Stimulated activated memory B cell treated with anti-CD40 and anti-IgM and Interleukin-4, amounts not matched to agents 10 μg/mL and 1 μg/mL and 100 μg/mL, for 72 hours (primary cell): Measurements from ENCODE around the gene DOK1.

Experiments used
- ATAC-seq: fragments of 150-1000 bp; cut with Tn5 transposase; 2 replicates; pipeline ENCODE4 v1.10.0; 2021
- H3K27ac Mint-ChIP-seq: one replicate; pipeline ENCODE4 v1.8.0; 2022; ENCODE audit warnings: mild to moderate bottlenecking, mixed read lengths
- H3K27me3 Mint-ChIP-seq: one replicate; pipeline ENCODE4 v1.8.0; 2022; ENCODE audit warnings: mixed read lengths
- H3K36me3 Mint-ChIP-seq: one replicate; pipeline ENCODE4 v1.8.0; 2022; ENCODE audit warnings: mixed read lengths
- H3K4me1 Mint-ChIP-seq: one replicate; pipeline ENCODE4 v1.8.0; 2022; ENCODE audit warnings: mixed read lengths
- H3K4me3 Mint-ChIP-seq: one replicate; pipeline ENCODE4 v1.8.0; 2022; ENCODE audit warnings: mild to moderate bottlenecking, moderate library complexity, mixed read lengths
- H3K9me3 Mint-ChIP-seq: one replicate; pipeline ENCODE4 v1.8.0; 2022; ENCODE audit warnings: mixed read lengths

Gene DOK1

DNA sequence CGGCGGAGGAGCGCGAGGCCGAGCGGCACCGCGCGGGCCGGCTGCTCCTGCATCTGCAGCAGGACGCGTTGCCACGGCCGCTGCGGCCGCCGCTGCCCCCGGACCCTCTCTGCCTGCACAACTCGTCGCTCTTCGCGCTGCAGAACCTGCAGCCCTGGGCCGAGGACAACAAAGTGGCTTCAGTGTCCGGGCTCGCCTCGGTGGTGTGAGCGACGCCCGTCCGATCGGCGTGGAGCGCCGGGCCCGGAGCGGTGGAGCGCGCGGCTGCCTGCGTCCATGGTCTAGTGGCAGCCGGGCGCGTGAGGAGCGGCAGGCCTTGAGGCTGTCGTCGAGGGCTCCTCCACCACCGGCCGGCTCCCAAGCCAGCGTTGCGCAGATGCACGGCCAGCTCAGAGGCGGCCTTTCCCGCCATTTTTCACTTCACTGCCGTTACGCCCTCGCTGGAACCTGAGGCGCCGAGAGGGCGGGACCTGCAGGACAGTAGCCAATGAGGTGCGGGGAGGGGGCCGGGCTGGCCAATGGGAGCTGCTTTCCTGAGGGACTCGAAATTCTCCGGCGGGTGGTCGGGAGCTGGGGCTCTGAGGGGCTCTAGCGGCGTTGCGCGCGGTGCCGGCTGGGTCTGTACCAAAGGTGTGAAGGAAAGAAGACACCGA is 38.4 kb upstream of the DOK1 start:
- Mint-ChIP-seq H3K4me1 (peaks cover 20% of the 10 kb centered on the region), H3K27me3 (peaks cover 84% of the 10 kb centered on the region), H3K9me3 (no peaks in the 10 kb centered on the region), H3K4me3 (peak overlapping the region; percentile 74), H3K36me3 (peaks cover 8% of the 10 kb centered on the region), H3K27ac (no peak overlapping the region)
- peak; percentile 82 for ATAC-seq

DNA sequence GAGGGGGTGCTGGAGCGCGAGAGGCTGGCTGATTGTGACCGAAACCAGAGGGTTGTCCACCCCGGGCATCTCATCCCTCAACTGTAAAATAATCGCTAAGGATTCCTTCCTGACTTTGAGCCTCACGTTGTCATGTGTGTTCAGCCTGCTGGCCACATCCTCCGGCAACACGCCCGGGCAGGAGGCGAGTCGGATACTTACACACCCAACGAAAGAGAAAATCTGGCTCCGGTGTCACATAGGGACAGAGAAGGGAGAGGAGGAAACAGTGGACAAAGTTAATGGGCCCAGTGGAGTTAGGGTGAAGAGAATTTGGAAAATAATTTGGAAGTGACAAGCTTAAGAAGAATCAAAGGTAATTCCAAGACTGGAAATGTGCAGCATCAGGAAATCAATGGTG is 37.9 kb upstream of the DOK1 start:
- Mint-ChIP-seq H3K36me3 (peaks cover 8% of the 10 kb centered on the region), H3K27me3 (peaks cover 83% of the 10 kb centered on the region), H3K4me1 (peaks cover 20% of the 10 kb centered on the region), H3K9me3 (no peaks in the 10 kb centered on the region), H3K4me3 (peak overlapping the region; percentile 74), H3K27ac (no peak overlapping the region)
- ATAC-seq = no peak

- Mint-ChIP-seq H3K27me3 (peaks cover 32% of the 10 kb centered on the region), H3K4me3 (no peak overlapping the region), H3K9me3 (no peaks in the 10 kb centered on the region), H3K4me1 (peaks cover 15% of the 10 kb centered on the region), H3K36me3 (peaks cover 33% of the 10 kb centered on the region), H3K27ac (no peak overlapping the region)
- no peak for ATAC-seq
These were observed 32.0 kb upstream of the DOK1 start for GRCh38 chr2:74522516-74522915.

DNA sequence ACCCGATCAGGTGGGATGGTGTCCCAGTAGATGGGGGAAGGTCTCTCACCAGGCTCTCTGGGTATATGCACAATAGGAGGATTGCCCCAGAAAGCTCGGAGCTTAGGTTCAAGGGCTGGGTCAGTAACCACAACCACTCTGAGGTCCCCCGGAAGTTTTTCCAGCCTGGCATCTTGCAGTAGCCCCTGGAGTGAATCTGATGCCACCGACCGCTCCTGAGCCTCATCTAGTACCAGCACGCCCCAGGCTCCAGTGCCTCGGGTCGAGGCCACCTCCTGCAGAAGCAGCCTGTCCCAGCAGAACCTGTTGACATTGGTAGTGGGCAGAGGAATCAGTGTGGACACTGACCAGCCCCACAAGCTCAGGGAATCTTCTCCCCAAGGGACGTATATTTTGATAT is 30.5 kb upstream of the DOK1 start:
- no peak for ATAC-seq
- Mint-ChIP-seq H3K27me3 (peaks cover 17% of the 10 kb centered on the region), H3K9me3 (no peaks in the 10 kb centered on the region), H3K27ac (no peak overlapping the region), H3K36me3 (peaks cover 47% of the 10 kb centered on the region), H3K4me1 (peaks cover 30% of the 10 kb centered on the region), H3K4me3 (no peak overlapping the region)

DNA sequence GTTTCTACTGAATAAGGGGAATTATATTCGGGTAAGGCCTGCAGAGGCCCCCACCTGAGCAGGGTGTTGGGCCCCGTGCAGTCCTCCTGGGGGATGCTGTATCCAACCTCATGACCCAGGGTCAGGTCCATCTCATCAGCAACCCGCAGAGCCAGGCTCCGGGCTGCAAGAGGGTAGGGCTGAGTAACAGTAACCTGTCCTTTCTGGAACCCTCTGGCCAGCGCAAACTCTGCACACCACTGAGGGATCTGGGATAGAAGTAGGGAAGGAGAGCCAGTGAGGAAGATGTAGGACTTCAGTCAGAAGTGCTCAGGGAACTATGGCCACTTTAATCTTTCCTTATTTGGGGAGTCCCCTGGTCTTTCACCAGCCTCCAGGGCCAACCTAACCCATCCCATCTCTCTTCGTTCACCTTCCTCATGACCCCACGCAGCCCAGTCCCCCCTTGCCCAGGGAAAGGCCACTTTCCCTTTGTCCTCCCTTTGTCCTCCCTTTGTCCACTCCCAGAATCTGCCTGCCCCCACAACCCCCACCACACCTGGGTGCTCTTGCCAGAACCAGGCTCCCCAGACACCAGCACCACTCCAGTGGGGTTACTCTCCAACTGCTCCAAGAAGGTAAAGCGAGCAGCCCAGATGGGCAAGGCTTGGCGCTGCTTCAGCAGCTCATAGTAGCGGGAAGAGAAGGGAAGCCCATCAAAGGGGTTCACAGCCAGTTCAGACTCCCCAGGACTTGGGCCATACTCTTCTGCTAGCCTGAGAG is 29.4 kb upstream of the DOK1 start:
- Mint-ChIP-seq H3K27me3 (peaks cover 6% of the 10 kb centered on the region), H3K4me1 (peaks cover 32% of the 10 kb centered on the region), H3K4me3 (no peak overlapping the region), H3K27ac (no peak overlapping the region), H3K9me3 (no peaks in the 10 kb centered on the region), H3K36me3 (peaks cover 46% of the 10 kb centered on the region)
- ATAC-seq = no peak

- Mint-ChIP-seq H3K9me3 (no peaks in the 10 kb centered on the region), H3K27me3 (no peaks in the 10 kb centered on the region), H3K27ac (peak within 1 kb of the TSS; percentile 71), H3K4me3 (peak within 1 kb of the TSS; percentile 11), H3K4me1 (peaks cover 36% of the 10 kb centered on the region), H3K36me3 (peaks cover 46% of the 10 kb centered on the region)
- peak; percentile 17 for ATAC-seq
These were observed 28.5 kb upstream of the DOK1 start, which contains the start of gene DQX1 for GRCh38 chr2:74525717-74526648. DQX1 (minus strand) TSS chr2:74526231; CDS start chr2:74525729, 502 bp downstream.

- no peak for ATAC-seq
- Mint-ChIP-seq H3K4me3 (peak overlapping the region; percentile 11), H3K27me3 (no peaks in the 10 kb centered on the region), H3K27ac (peak overlapping the region; percentile 71), H3K9me3 (no peaks in the 10 kb centered on the region), H3K4me1 (peaks cover 44% of the 10 kb centered on the region), H3K36me3 (peaks cover 52% of the 10 kb centered on the region)
These were observed 27.8 kb upstream of the DOK1 start for GRCh38 chr2:74526649-74527230.

DNA sequence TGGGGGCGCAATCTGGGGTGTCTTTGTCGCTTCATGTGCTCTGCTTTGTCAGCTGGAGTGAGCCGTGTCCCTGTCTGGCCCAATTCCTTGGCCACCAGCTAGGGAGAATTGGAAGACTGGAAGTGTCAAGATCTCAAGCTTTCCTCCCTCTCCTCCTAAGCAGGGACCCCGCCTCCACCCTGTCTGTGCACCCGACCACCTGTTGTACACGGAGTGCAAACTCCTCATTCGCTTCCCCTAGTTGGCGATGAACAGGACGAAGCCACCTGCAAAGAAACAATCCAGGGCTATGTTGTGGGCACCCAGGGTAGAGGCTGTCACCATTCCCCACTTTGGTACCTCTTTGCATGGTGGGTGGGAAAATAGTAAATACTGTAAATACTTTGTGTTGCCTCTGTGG is 26.8 kb upstream of the DOK1 start:
- H3K4me1 Mint-ChIP-seq = peaks cover 52% of the 10 kb centered on the region
- ATAC-seq = no peak

GRCh38 chr2:74528600-74529356 is 25.7 kb upstream of the DOK1 start:
- peaks cover 52% of the 10 kb centered on the region for H3K4me1 Mint-ChIP-seq
- peak; percentile 6 for ATAC-seq
- peak overlapping the region; percentile 99 for H3K4me3 Mint-ChIP-seq
- H3K27me3 Mint-ChIP-seq = no peaks in the 10 kb centered on the region
- H3K9me3 Mint-ChIP-seq = no peaks in the 10 kb centered on the region
- peak overlapping the region; percentile 99 for H3K27ac Mint-ChIP-seq
- peaks cover 58% of the 10 kb centered on the region for H3K36me3 Mint-ChIP-seq

More for the DNA sequence above, 26.8 kb upstream of the DOK1 start:
- Mint-ChIP-seq H3K9me3 (no peaks in the 10 kb centered on the region), H3K4me3 (peak overlapping the region; percentile 99), H3K27ac (peak overlapping the region; percentile 99), H3K36me3 (peaks cover 52% of the 10 kb centered on the region), H3K27me3 (no peaks in the 10 kb centered on the region)

DNA sequence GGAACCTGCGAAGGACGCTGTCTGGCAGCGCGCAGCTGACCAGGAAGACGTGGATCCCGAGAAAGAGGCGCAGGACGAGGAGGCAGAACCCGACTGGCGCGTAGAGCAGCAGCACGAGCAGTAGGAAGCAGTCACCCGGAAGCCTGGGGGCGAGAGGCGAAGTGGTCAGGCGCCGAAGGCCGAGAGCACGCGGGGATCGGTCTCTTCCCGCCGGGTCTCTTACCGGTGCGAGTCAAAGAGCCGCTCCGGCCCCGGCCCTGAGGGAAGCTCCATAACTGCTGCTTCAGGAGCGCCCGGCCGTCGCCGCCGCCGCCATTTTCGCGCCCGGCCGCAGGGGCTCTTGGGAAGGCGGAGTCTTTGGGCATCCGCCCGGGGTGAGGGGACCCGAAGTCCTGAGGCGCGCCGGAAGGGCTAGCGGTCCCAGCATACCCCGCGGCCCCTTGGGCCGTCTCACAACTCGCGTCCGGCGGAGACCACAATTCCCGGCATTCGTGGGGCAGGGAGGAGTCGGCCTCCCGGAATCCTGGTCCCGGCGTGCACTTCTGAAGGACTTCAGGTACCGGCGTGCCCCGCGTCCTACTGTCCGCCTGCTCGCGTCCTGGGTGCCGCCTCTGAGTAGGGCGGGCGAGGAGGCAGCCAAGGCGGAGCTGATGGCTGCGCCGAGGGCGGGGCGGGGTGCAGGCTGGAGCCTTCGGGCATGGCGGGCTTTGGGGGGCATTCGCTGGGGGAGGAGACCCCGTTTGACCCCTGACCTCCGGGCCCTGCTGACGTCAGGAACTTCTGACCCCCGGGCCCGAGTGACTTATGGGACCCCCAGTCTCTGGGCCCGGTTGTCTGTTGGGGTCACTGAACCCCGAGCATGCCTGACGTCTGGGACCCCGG is 24.9 kb upstream of the DOK1 start, which contains the start of the genes AUP1 and HTRA2:
TSS of gene AUP1 (minus strand) at position 350 of the 882 bp plus-strand sequence. CDS start at position 273, 77 bp downstream.
TSS of gene HTRA2 (plus strand) at position 577 of the 882 bp plus-strand sequence. CDS start at position 651, 74 bp downstream.
- Mint-ChIP-seq H3K4me3 (peak within 1 kb of the TSS; percentile 99), H3K36me3 (peaks cover 59% of the 10 kb centered on the region), H3K9me3 (no peaks in the 10 kb centered on the region), H3K27me3 (no peaks in the 10 kb centered on the region), H3K27ac (peak within 1 kb of the TSS; percentile 99), H3K4me1 (peaks cover 52% of the 10 kb centered on the region)
- ATAC-seq = peak; percentile 93

GRCh38 chr2:74530239-74531187 is 24.0 kb upstream of the DOK1 start:
- peak; percentile 52 for ATAC-seq

GRCh38 chr2:74531666-74532065 is 22.9 kb upstream of the DOK1 start:
- peak overlapping the region; percentile 99 for H3K27ac Mint-ChIP-seq
- ATAC-seq = no peak
- H3K4me1 Mint-ChIP-seq = peaks cover 48% of the 10 kb centered on the region
- H3K9me3 Mint-ChIP-seq = no peaks in the 10 kb centered on the region
- H3K27me3 Mint-ChIP-seq = no peaks in the 10 kb centered on the region
- H3K4me3 Mint-ChIP-seq = peak overlapping the region; percentile 99
- H3K36me3 Mint-ChIP-seq = peaks cover 42% of the 10 kb centered on the region

More at GRCh38 chr2:74530239-74531187, 24.0 kb upstream of the DOK1 start:
- Mint-ChIP-seq H3K4me3 (peak overlapping the region; percentile 99), H3K9me3 (no peaks in the 10 kb centered on the region), H3K36me3 (peaks cover 53% of the 10 kb centered on the region), H3K27ac (peak overlapping the region; percentile 99), H3K4me1 (peaks cover 52% of the 10 kb centered on the region), H3K27me3 (no peaks in the 10 kb centered on the region)
